Measurements from ENCODE around the gene VAMP5.
A peak's percentile ranks its signal among the peaks of the same experiment; 100 is the strongest.
"Not testable (repeated sequence)": the region's sequence is repeated elsewhere in the genome, so short reads cannot be mapped to it uniquely, and the experiment has no call there.

The VAMP5 gene

DNA sequence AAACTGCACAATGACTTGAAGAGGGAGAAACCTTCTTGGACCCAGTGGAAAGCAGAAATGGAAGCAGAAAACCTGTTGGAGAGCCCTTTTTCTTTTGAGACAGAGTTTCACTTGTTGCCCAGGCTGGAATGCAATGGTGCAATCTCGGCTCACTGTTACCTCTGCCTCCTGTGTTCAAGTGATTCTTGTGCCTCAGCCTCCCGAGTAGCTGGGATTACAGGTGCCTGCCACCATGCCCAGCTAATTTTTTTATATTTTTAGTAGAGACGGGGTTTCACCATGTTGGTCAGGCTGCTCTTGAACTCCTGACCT is 19.9 kb downstream of the VAMP5 start:
- DNase-seq, result not testable (repeated sequence)

DNA sequence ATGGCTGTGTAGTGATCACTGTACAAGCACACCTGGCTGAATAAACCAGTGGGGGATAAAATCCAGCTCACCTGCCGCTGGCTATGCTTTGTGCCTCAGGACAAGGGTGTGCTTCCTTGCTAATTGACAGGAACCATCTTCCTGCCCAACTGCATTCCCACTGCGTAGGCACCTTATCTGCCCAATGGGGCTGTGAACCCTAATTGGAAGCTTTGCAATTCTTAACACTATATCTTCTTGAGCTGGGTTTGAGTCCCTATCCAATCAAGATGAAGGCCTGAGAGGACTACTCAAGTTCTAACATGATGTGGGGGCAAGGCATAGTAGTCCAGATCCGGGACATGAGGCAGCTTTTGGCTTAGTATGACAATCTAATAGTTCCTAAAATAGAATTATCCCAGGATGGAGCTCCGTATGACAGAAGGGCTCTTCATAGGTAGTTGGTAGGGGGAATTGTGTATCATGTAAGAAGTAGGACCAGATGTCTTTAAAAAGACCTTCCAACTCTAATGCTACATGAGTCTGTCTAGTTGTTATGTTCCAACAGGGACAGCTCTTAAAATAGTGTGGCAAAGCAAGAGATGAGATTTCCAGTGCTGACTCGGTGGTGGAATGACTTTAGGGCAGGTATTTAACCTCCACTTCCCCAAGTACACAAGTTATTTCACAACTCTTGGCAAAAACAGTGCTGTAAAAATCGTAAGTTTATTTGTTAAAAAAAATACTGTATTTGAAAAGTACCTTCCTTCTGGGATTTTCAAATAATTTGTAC is 20.5 kb downstream of the VAMP5 start:
- DNase-seq, result no peak

DNA sequence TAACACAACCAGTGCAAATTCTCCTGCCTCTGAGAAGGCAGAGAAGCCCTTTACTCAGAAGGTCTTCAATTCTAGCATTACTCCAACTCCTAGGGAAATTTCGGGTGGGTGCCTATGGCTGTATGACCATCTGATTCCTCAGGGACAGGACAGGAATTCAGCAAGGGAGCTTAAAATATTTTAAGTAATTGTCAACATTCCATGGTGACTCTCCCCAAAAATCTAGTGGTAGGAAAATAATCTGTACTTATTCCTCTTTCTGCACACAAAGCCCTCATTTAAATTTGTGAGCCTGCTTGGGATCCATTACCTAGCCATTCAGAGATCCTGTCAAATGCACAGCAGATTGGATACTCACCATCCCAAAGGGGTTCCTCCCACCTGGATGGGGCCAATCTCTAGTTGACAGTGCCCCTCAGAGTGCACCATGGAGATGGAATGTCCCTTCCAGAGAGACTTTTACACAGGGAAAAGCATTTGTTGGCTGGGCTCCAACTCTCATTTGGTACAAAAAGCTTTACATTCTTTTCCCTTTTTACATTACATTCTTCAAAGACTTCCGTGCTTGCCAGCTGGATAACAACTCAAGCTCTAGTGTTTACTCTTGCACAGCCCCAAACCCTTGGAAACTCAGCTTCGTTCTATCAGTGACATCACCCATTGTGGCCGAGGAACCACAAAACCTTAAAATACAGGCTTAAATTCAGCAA is 21.3 kb downstream of the VAMP5 start:
- peak; percentile 69 for DNase-seq

- DNase-seq, result no peak
Observed at GRCh38 chr2:85606116-85606455, 21.9 kb downstream of the VAMP5 start.

- no peak for DNase-seq
Observed at GRCh38 chr2:85607268-85608215, 23.3 kb downstream of the VAMP5 start.

DNA sequence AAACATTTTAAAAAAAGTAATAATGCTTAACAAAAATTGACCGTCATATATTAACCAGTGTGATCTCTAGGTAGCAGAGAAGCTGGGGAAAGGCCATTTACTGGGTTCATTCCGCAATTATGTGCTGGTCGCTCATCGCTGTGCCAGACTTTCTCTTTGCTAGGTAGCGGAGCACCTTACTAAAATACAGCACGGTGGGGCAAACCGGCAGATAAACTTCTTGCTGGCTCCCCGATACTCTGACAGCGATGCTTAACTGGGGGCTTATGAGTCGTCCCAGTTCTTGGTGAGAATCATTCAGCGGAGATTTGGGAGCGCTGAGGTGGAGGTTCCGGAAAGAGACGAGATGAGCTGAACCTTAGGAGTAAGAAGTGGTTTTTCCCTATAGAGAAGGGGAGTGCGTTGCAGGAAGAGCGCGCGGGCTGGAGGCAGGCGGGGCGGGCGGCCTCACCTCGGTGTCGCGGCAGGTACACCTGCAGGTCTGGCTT is 27.0 kb downstream of the VAMP5 start:
- no peak for DNase-seq

GRCh38 chr2:85611705-85612587 is 27.7 kb downstream of the VAMP5 start, which contains the start of gene C2orf68:
C2orf68 (minus strand) TSS chr2:85612066; CDS start chr2:85611984, 82 bp downstream.
- peak; percentile 77 for DNase-seq

GRCh38 chr2:85613717-85614515 is 29.7 kb downstream of the VAMP5 start:
- DNase-seq, result no peak

DNA sequence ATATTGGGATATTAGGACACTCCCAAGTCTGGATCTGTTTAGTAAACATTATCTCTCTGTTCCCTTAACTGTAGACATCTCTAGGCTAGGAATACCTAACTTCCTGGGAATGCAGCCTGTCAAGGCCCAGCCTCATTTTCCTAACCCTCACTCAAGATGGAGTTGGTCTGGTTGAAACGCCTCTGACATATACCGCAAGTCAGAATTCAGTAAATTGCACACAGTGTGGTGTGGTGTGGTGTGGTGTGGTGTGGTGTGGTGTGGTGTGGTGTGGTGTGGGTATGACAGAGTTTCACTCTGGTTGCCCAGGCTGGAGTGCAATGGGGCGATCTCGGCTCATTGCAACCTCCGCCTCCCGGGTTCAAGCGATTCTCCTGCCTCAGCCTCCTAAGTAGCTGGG is 30.5 kb downstream of the VAMP5 start:
- DNase-seq, result not testable (repeated sequence)

DNA sequence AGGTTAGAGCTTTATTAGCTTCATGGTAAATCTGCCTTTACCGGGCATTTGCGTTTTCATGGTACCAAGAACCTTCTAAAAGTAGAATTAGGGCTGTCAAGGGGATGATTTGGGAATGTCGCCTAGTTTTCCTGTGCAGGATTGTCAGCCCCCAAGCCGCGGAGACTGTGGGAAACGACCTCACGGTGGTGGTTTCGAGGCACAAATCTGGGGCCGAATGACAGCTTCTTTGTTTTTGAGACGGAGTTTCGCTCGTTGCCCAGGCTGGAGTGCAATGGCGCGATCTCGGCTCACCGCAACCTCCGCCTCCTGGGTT is 31.1 kb downstream of the VAMP5 start:
- DNase-seq, result no peak

GRCh38 chr2:85617723-85618122 is 33.5 kb downstream of the VAMP5 start:
- not testable (repeated sequence) for DNase-seq

GRCh38 chr2:85619617-85620016 is 35.4 kb downstream of the VAMP5 start:
- DNase-seq, result no peak

GRCh38 chr2:85621338-85621737 is 37.1 kb downstream of the VAMP5 start:
- no peak for DNase-seq

DNA sequence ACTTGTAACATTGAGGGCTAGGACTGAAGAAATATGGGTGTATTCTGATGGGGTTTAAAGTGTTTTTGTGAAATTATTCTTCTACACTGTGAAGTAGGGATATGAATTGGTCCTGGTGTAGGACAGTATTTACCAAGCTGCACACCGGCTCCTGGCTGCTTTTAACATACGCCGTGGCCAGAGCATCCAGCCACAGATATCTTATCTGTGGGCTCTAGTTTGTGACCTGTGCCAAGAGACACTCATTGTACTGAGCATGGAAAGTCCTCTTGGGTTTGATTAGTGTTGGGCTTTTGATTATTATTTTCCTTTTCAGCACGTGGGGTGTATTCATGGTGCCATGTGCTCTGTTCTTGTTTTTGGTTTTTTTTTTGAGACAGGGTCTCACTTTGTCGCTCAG is 39.8 kb downstream of the VAMP5 start:
- DNase-seq, result no peak

- DNase-seq, result no peak
Observed at GRCh38 chr2:85628658-85629057, 44.4 kb downstream of the VAMP5 start.

GRCh38 chr2:85631316-85631715 is 47.1 kb downstream of the VAMP5 start:
- DNase-seq, result no peak

GRCh38 chr2:85635011-85635410 is 50.8 kb downstream of the VAMP5 start:
- no peak for DNase-seq

DNA sequence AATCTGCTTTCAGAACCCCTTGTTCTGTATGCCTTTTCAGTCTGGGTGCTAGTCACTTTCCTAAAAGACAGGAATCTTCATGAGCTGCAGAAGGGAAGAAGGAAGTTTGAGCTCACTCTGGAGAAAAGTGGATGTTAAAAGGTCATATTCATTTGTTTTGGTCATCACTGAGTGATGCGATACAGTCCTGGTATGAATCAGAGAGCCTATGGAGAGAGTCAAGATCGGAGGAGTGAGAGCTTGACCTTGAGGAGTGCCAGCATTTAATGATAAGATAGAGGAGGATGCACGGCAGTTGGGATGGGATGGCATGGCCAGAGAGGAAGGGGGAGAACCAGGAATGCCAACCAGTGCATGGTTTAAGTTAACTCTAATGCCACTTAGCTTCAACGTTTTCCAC is 51.4 kb downstream of the VAMP5 start:
- DNase-seq, result no peak

- DNase-seq, result no peak
Observed at GRCh38 chr2:85642725-85643124, 58.5 kb downstream of the VAMP5 start.

All from DMS79 (cell line).